Kidney capillary endothelial cell (primary cell): Measurements from ENCODE around the gene ST6GALNAC3.

ENCODE experiments used
- DNase-seq: peaks from one replicate; pipeline ENCODE4 v3.0.0-alpha.2; 2018; ENCODE audit warnings: low spot score

Gene ST6GALNAC3

GRCh38 chr1:76247261-76247852 is 172.8 kb downstream of the ST6GALNAC3 start:
- no peak for DNase-seq

DNA sequence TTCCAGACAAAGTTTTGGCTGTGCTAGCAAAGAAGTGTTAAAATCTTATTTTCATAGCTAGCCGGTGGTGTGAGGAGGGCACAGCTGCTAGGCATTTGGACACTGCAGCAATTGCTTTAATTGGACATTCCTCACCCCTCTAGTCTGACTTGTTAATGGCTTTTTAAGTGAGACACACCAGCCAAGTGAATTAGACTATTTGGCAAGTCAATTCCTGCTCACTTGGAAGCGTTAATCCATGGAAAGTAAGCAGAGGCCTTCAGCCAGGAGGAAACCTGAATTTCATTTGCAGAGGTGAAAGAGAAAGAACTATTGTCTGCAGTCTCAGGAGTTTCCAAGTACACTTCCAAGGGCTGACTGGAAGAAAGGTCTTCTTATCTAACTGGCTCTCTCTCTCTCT is 175.7 kb downstream of the ST6GALNAC3 start:
- no peak for DNase-seq

DNA sequence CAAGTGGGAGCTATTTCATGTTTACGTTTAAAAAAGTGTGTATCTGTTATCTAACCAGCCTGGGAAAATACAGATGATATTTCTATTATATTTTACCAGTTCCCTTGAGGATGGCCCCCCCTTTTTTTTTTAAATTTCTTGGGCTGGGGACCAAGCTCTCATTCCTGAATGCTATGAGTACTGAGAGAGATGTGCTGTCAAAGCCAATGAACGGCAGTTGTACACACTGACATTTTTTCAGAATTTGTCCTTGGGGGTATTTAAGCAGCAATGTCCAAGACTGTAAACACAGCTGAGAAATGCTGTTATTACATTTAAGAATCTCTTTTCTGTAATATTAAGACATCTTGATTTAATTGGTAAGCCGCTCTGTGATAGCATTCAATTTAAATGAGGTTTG is 177.9 kb downstream of the ST6GALNAC3 start:
- DNase-seq, result no peak

GRCh38 chr1:76254104-76255030 is 179.8 kb downstream of the ST6GALNAC3 start:
- DNase-seq, result peak; percentile 72

DNA sequence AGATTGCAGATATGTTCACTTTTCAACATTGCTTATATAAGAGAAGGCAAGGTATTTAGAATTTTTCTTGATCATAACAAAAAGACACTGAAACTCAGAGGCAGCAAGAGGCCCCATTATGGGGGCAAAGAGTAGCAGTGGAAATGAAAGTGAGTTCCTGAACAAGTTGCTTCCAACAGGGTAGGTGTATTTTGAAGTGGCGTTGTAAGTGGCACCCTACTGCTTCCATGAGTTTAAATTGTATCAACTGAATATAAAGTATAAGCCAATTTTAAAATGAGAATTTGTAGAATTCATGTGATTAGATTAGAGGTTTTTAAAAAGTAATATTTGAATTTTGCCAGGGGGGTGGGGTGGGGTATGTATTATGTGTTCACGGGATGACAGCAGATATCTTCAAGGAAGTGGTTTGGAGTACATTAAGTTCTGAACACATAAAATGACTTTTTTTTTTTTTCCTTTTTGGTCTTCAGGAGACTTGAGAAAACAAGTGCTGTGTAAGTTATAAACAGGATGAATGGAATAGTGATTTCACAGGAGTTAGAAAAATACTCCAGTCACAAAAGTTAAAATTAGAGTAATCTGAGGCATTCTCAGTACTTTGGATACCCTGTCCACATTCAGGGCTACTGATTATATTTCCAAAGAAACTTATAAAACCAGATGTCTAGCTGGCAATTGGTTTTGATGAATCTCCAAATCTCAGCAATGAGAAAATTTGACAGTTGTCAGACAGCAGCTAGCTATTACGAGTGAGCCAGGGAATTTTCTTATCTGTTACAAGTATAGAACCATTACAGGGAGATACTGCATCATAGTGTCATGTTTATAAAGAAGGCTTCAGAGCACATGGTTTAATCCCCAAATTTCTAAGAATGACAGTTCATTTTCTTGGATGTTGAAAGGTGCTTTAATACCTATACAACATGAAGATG is 182.0 kb downstream of the ST6GALNAC3 start:
- no peak for DNase-seq

DNA sequence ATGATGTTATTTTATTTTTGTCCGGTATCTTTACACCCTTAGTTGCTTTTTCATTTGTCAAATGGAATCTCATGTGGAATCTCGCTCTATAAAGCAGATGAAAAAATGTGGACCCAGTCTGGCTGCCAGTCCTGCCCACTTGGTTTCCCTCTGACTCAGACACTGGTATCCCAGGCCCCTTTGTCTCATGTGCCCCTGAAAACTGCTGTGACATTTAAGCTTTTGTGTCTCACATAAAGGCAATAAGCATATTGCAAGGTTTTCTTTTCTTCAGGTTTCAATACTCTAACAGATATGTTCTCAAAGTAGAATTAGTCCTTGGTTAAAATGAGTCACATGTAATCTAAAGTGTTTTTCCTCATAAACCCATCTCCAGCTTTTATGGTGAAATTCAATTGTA is 183.3 kb downstream of the ST6GALNAC3 start:
- no peak for DNase-seq

- DNase-seq, result no peak
Measured at GRCh38 chr1:76259270-76259669, 184.7 kb downstream of the ST6GALNAC3 start.

DNA sequence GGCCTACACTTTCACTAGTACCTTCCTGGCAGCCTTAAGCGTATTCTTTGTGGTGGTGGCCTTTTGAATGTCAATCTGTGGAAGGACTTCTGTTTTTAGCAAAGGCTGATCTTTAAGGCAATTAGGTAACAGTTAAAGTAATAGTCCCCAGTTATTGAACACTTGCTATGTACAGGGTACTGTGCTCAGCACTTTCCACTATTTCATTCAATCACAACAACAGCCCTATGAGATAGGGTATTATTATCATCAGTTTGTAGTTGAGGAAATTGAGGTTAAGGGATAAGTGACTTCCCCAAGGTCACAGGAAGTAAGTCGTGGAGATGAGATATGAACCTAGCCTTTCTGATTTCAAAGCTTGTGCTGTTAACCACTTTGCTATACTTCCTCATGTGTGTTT is 185.7 kb downstream of the ST6GALNAC3 start:
- no peak for DNase-seq

GRCh38 chr1:76262601-76263000 is 188.1 kb downstream of the ST6GALNAC3 start:
- DNase-seq, result no peak

- no peak for DNase-seq
Measured at GRCh38 chr1:76264642-76265041, 190.1 kb downstream of the ST6GALNAC3 start.

DNA sequence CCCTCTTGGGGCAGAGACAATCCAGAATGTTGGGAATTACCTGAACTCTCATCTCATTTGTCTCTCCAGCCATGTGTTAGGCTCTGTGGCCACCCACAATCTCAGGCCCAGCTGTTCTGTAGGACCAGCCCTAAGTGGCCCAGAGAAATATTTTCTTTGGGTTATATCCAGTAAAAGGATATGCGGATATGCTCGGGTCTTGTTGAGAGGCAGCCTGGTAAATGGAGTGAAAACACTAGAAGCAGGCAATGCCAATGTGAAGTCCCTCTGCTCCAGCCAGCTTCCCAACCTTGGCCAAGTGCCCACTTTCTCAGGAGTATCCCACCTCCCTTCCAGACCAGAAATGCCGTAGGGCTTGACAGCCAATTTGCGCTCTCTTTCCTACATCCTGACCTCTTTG is 192.2 kb downstream of the ST6GALNAC3 start:
- DNase-seq, result no peak

GRCh38 chr1:76267631-76268030 is 193.1 kb downstream of the ST6GALNAC3 start:
- no peak for DNase-seq

GRCh38 chr1:76268341-76268740 is 193.8 kb downstream of the ST6GALNAC3 start:
- DNase-seq, result no peak

GRCh38 chr1:76269155-76269554 is 194.6 kb downstream of the ST6GALNAC3 start:
- peak; percentile 78 for DNase-seq

- DNase-seq, result no peak
Measured at GRCh38 chr1:76274302-76274701, 199.8 kb downstream of the ST6GALNAC3 start.

- DNase-seq, result no peak
Measured at GRCh38 chr1:76274718-76275117, 200.2 kb downstream of the ST6GALNAC3 start.

DNA sequence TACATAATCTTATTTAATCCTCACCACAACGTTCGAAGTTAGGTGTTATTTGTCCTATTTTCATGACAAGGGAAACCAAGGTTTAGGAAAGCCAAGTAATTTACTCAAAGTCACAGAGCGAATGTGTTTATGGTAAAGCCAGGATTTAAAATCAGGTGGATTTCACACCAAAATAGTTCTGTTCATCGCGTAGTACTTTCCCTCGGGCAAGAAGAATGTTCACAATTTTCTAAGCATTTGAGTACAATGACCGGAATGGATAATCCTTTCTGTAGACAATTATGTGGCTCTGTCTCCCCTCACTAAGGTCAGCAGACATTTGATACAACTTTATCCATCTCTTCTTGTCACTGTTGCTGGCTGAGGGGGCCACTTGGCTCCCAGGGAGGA is 204.2 kb downstream of the ST6GALNAC3 start:
- no peak for DNase-seq

- no peak for DNase-seq
Measured at GRCh38 chr1:76279101-76279748, 204.7 kb downstream of the ST6GALNAC3 start.

GRCh38 chr1:76281306-76281705 is 206.8 kb downstream of the ST6GALNAC3 start:
- no peak for DNase-seq

GRCh38 chr1:76284842-76285241 is 210.3 kb downstream of the ST6GALNAC3 start:
- peak; percentile 16 for DNase-seq

- DNase-seq, result no peak
Measured at GRCh38 chr1:76285578-76286135, 211.1 kb downstream of the ST6GALNAC3 start.

- no peak for DNase-seq
Measured at GRCh38 chr1:76287917-76288316, 213.4 kb downstream of the ST6GALNAC3 start.
